22Rv1 (cell line): ENCODE measurements around the gene APOA1.

Source experiments
- ZFX ChIP-seq: fragments of 450-650 bp; IDR thresholded peaks from 2 replicates; pipeline ENCODE4 v1.6.1; 2017; ENCODE audit warnings: antibody characterized with exemption, borderline replicate concordance
- TF ChIP-seq, protein P1 (sequence below): fragments of 450-650 bp; IDR thresholded peaks from 2 replicates; pipeline ENCODE4 v1.5.1; 2017; ENCODE audit warnings: mild to moderate bottlenecking

GRCh38 chr11:116867619-116868018 is 30.2 kb upstream of the APOA1 start:
- TF ChIP-seq, protein P1, sequence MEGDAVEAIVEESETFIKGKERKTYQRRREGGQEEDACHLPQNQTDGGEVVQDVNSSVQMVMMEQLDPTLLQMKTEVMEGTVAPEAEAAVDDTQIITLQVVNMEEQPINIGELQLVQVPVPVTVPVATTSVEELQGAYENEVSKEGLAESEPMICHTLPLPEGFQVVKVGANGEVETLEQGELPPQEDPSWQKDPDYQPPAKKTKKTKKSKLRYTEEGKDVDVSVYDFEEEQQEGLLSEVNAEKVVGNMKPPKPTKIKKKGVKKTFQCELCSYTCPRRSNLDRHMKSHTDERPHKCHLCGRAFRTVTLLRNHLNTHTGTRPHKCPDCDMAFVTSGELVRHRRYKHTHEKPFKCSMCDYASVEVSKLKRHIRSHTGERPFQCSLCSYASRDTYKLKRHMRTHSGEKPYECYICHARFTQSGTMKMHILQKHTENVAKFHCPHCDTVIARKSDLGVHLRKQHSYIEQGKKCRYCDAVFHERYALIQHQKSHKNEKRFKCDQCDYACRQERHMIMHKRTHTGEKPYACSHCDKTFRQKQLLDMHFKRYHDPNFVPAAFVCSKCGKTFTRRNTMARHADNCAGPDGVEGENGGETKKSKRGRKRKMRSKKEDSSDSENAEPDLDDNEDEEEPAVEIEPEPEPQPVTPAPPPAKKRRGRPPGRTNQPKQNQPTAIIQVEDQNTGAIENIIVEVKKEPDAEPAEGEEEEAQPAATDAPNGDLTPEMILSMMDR = no peak
- no peak for TF ChIP-seq ZFX
